C4-2B (cell line): Measurements from ENCODE around the gene CHDH.

Experiments used
- CTCF ChIP-seq: fragments of 450-650 bp; conservative IDR thresholded peaks from 2 replicates; pipeline ENCODE4 v1.5.1; 2017; ENCODE audit warnings: mild to moderate bottlenecking
- ZFX ChIP-seq: fragments of 450-650 bp; IDR thresholded peaks from 2 replicates; pipeline ENCODE4 v1.6.1; 2017

GRCh38 chr3:53765753-53766152 is 80.5 kb downstream of the CHDH start:
- TF ChIP-seq CTCF = no peak
- no peak for TF ChIP-seq ZFX
